Loucy (cell line): ENCODE results near the gene INSR.

Source experiments
- EZH2phosphoT487 ChIP-seq: fragments of 200-600 bp; IDR thresholded peaks from 2 replicates; pipeline ENCODE4 v1.6.1; 2018; ENCODE audit warnings: antibody characterized with exemption, mild to moderate bottlenecking, moderate library complexity, borderline replicate concordance
- TF ChIP-seq, protein P1 (sequence below): fragments of 200-600 bp; sonication (generic); conservative IDR thresholded peaks from 2 replicates; pipeline ENCODE4 v1.5.1; 2014; ENCODE audit warnings: mild to moderate bottlenecking, antibody characterized with exemption, low read length

DNA sequence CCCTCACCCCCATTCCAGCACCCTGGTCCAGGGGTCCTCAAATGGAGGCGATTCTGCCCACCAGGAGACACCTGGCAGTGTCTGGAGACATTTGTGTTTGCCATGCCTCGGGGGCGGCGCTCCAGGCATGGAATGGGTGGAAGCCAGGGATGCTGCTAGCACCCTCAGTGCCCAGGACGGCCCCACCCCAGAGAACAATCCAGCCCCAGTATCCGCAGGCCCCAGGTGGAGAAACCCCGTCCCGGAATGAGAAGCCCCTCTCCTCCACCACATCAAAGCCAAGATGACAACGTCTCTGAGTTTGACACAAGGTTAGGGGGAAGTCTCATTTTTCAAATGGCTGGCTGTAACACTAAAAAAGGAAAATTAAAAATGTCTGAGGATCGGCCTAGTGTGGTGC is 68.5 kb downstream of the INSR start:
- TF ChIP-seq, protein P1, sequence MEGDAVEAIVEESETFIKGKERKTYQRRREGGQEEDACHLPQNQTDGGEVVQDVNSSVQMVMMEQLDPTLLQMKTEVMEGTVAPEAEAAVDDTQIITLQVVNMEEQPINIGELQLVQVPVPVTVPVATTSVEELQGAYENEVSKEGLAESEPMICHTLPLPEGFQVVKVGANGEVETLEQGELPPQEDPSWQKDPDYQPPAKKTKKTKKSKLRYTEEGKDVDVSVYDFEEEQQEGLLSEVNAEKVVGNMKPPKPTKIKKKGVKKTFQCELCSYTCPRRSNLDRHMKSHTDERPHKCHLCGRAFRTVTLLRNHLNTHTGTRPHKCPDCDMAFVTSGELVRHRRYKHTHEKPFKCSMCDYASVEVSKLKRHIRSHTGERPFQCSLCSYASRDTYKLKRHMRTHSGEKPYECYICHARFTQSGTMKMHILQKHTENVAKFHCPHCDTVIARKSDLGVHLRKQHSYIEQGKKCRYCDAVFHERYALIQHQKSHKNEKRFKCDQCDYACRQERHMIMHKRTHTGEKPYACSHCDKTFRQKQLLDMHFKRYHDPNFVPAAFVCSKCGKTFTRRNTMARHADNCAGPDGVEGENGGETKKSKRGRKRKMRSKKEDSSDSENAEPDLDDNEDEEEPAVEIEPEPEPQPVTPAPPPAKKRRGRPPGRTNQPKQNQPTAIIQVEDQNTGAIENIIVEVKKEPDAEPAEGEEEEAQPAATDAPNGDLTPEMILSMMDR = no peak
- TF ChIP-seq EZH2phosphoT487 = no peak
